HG02759 (cell line): ENCODE data around the gene LHX8.

ENCODE experiments used
- ATAC-seq: cut with Tn5 transposase; IDR thresholded peaks from one replicate; pipeline ENCODE4 v1.9.1; 2021; ENCODE audit warnings: mild to moderate bottlenecking, moderate library complexity; ENCODE audit not compliant: unreplicated experiment

LHX8 gene

DNA sequence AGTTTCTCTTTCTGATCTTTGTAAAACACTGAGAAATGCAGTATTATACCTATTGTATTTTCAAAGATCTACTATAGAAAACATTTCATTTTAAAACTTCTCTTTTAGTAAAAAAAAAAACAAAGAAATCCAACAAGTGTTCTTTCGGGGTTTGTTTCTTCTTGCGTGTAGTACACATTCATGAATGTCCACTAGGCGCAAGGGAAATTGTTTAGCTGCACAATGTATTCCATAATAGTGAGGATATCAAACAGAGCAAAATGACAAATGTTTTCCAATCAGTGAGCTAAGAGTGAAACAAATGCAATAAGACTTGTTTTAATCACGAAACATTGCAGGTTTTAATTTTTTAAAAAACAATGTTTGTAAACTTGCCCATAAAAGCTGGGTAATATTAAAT, 68.6 kb downstream of the LHX8 start:
- ATAC-seq, result no peak

DNA sequence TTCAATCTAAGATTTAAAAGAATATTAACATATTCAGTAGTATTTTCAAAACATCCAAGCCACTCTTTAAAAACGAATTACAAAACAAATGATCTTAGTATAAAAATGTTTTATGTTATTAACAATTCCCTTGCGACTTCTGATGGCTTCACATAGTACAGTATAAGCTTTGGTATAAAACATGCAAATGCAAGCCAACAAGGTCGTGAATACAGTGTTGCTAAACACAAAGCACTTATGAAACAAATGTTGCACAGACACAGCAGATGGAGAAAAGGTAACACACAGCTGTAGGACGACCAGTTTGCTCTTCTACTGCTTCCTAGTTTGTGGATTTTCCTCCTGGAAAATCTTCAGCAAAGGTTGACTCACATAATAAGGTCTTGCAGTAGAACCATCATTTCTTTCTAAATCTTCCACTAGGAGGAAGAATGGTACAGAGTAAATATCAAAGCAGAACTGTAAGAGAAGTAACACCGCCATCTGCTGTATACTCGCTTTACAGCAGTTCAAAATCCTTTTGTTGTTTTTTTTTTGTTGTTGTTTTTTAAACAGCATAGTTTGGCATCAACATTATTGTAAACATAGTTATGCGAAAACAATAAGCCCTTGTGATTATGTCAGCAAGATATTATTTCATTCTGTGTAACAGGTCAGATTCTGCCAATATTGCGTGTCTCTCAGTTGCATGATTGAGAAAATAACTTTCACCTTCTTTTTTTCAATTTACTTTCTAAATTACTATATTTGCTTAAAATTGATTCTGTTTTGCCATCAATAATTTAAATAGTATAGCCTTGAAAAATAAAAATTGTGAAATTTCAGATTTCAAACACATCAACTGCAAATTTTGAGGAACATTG, 69.5 kb downstream of the LHX8 start:
- ATAC-seq, result peak; percentile 90

DNA sequence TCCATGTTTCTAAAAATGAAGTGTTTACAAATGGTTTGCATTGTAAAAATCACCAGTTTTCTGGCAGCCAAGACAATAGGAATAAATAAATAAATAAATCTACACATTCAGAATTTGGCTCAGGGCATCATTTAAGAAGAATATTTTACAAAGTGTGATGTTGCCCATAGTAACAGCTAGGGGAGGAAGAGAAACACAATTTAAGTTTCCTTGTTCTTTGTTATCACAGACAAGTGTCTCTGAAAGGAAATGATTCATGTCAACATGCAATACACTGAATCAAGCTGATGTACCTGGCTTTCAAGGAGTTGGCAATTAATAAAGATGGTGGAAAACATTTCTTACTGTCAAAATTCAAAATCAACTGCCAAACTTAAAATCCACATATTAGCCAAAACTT, 74.7 kb downstream of the LHX8 start:
- no peak for ATAC-seq
